ENCODE measurements around the gene PRDM11. TPM values are rescaled to one million over a fixed set of nuclear protein-coding genes. Genes with fewer than 3 reads are reported as not detected.

PRDM11 gene
- total RNA-seq, 1 experiment from 2014 or later: 2.9 TPM

Other genes starting within 250 kb of the PRDM11 start
- gene TP53I11, start 195.8 kb upstream of the PRDM11 start, total RNA-seq (2014; rRNA removed; shearing (Covaris generic)): 10.2 and 11.1 TPM in 2 replicates
- 0.10 and 0.72 TPM in 2 replicates for gene SYT13, start 139.7 kb downstream of the PRDM11 start, total RNA-seq (2014; rRNA removed; shearing (Covaris generic))